ENCODE measurements around the gene ZNF280C. TPM values are rescaled to one million over a fixed set of nuclear protein-coding genes. Genes with fewer than 3 reads are reported as not detected.

Gene ZNF280C
- total RNA-seq, 1 experiment from 2014 or later, result 29.6 TPM

DNA sequence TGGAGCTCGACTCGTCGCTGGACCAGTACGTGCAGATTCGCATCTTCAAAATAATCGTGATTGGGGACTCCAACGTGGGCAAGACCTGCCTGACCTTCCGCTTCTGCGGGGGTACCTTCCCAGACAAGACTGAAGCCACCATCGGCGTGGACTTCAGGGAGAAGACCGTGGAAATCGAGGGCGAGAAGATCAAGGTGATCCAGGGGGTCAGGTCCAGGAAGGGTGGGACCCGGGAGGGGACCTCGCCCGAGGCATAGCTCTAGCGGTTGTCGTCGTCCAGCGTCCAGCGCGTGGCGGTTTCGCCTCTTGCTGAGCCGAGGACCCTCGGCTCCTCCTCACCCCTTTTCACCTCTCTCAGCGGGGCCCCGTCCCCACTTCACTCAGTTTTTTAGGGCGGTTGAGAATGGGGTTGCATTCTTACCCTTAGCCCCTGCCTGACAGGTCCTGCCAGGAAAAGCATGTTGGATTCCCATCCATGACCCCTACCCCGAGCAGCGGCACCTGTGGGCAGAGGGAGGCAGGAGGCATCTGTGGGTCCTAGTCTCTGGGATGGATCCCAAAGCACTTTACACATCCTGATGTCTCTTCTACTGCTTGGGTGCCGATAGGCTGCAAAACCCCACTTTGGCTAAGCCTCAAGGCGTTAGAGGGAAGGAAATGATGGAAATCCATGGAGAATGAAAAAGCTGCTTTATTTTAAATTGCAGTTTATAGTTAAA lies 96.4 kb downstream of the ZNF280C start:
- H3K4me3 ChIP-seq (ENCODE audit: low read length), result peak overlapping the region; percentile 72

DNA sequence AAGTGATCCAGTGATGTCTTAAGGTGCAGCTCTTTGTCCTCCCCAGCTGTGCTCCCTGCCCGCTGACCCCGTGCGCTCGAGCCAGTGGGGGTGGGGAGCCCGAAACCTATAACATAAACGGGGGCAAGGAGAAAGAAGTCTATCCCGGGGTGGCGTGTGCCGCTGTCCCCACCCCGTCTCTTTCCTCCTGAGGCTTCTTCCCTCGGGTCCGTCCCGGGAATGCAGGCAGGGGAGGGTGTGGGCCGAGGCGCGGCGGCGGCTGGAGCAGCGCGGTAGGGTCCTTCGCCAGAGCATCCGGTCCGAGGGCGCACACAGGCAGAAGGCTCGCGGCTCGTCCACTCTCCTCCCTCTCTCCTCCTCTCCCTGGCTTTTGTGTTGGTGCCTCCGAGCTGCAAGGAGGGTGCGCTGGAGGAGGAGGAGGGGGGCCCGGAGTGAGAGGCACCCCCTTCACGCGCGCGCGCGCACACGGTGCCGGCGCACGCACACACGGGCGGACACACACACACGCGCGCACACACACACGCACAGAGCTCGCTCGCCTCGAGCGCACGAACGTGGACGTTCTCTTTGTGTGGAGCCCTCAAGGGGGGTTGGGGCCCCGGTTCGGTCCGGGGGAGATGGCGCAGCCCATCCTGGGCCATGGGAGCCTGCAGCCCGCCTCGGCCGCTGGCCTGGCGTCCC lies 97.1 kb downstream of the ZNF280C start, which contains the start of gene RAB33A:
TSS of gene RAB33A (plus strand) at position 517 of the 681 bp plus-strand sequence. CDS start at position 618, 101 bp downstream.
- peak; percentile 65 for DNase-seq
- peak within 1 kb of the TSS; percentile 52 for H2AFZ ChIP-seq (ENCODE audit: low read length)
- no peaks in the 10 kb centered on the region for H3K27me3 ChIP-seq (ENCODE audit: low read length)
- H3K79me2 ChIP-seq (ENCODE audit: low read length), result peaks cover 23% of the 10 kb centered on the region; the same call in 1 of the 2 replicates
- H3K27ac ChIP-seq (ENCODE audit: low read length), result peak within 1 kb of the TSS; percentile 79
- no peaks in the 10 kb centered on the region for H4K20me1 ChIP-seq (ENCODE audit: insufficient read depth, low read depth, low read length)
- no peaks in the 10 kb centered on the region for H3K9me2 ChIP-seq (replicated peaks; ENCODE audit: insufficient read depth, low read length)
- H3K4me3 ChIP-seq (ENCODE audit: low read length), result peak within 1 kb of the TSS; percentile 72
- peak within 1 kb of the TSS; percentile 79 for H3K9ac ChIP-seq (ENCODE audit: low read length)
- H3K4me2 ChIP-seq (ENCODE audit: low read depth, low read length, poor library complexity, severe bottlenecking), result peak within 1 kb of the TSS; percentile 77
- H3K9me3 ChIP-seq (ENCODE audit: low read length), result no peaks in the 10 kb centered on the region
- no peaks in the 10 kb centered on the region for H3K36me3 ChIP-seq (ENCODE audit: insufficient read depth, low read length)
- peaks cover 49% of the 10 kb centered on the region for H3K4me1 ChIP-seq (ENCODE audit: low read length)

More for the DNA sequence above, 96.4 kb downstream of the ZNF280C start:
- Histone ChIP-seq H3K27me3 (ENCODE audit: low read length) (no peaks in the 10 kb centered on the region), H3K36me3 (ENCODE audit: insufficient read depth, low read length) (no peaks in the 10 kb centered on the region), H2AFZ (ENCODE audit: low read length) (peak overlapping the region; percentile 52), H3K9me3 (ENCODE audit: low read length) (no peaks in the 10 kb centered on the region), H3K27ac (ENCODE audit: low read length) (peak overlapping the region; percentile 79), H4K20me1 (ENCODE audit: insufficient read depth, low read depth, low read length) (no peaks in the 10 kb centered on the region), H3K4me2 (ENCODE audit: low read depth, low read length, poor library complexity, severe bottlenecking) (peak overlapping the region; percentile 77), H3K9me2 (replicated peaks; ENCODE audit: insufficient read depth, low read length) (no peaks in the 10 kb centered on the region), H3K4me1 (ENCODE audit: low read length) (peaks cover 52% of the 10 kb centered on the region), H3K79me2 (ENCODE audit: low read length) (peaks cover 18% of the 10 kb centered on the region; the same call in 1 of the 2 replicates), H3K9ac (ENCODE audit: low read length) (peak overlapping the region; percentile 79)
- no peak for DNase-seq

DNA sequence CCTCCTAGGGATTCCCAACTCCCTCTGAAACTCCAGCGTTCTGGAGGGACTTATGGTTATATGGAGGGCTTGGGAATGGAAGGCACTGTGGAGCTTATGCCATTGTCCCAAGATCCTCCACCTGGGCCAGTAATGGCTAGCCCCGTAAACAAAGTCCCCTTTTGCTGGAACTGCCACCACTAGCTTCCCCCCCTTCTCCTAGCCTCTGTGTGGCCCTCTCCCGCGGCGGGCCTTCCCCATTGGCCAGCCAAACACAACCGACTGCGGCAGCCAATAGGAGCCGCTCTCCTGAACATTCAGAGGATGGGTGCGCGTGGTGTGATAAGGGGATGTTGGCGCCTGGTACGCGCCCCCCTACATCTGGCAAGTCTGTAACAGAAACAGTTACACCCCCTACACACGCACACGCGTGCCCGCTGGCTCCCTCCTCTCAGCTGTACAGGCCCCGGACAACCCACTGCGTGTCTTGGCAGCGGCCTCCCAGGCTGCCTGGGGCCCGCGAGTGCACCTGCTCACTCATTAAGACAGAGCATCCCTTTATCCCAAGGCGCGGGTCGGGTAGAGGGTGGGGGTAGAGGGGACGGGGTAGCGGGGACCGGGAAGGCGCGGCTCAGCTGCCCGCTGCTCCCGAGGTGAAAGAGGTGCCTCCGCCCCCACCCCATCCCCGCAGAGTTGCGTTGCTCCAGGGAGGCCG lies 97.8 kb downstream of the ZNF280C start:
- H3K9me3 ChIP-seq (ENCODE audit: low read length), result no peaks in the 10 kb centered on the region
- no peak overlapping the region; the same call in 1 of the 2 replicates for H2AFZ ChIP-seq (ENCODE audit: low read length)
- H4K20me1 ChIP-seq (ENCODE audit: insufficient read depth, low read depth, low read length), result no peaks in the 10 kb centered on the region
- H3K4me1 ChIP-seq (ENCODE audit: low read length), result peaks cover 43% of the 10 kb centered on the region
- no peaks in the 10 kb centered on the region for H3K9me2 ChIP-seq (replicated peaks; ENCODE audit: insufficient read depth, low read length)
- peak; percentile 90 for DNase-seq
- peak overlapping the region; percentile 72 for H3K4me3 ChIP-seq (ENCODE audit: low read length)
- peaks cover 23% of the 10 kb centered on the region; the same call in 1 of the 2 replicates for H3K79me2 ChIP-seq (ENCODE audit: low read length)
- H3K27me3 ChIP-seq (ENCODE audit: low read length), result no peaks in the 10 kb centered on the region
- H3K27ac ChIP-seq (ENCODE audit: low read length), result peak overlapping the region; percentile 79
- peak overlapping the region; percentile 77 for H3K4me2 ChIP-seq (ENCODE audit: low read depth, low read length, poor library complexity, severe bottlenecking)
- no peaks in the 10 kb centered on the region for H3K36me3 ChIP-seq (ENCODE audit: insufficient read depth, low read length)
- H3K9ac ChIP-seq (ENCODE audit: low read length), result peak overlapping the region; percentile 79

DNA sequence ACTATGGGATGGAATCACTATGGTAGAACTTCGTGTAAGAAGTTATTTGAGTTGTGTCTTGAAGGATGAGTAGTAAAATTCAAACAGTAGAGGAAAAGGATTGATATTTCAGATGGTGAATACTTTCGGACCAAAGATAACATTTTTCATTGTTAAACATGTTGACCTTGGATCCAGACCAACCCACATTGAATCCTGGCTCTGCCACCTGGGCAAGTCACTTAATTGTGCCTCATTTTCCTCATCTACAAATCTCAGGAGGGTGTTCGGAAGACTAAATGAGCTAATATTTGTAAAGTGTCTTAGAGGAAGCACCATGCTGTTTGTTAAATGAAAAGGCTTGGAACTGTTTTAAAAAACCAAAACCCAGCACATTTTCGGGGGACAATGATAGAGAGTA lies 101.7 kb downstream of the ZNF280C start:
- Histone ChIP-seq H3K9ac (ENCODE audit: low read length) (peak overlapping the region; percentile 88), H3K4me1 (ENCODE audit: low read length) (peaks cover 28% of the 10 kb centered on the region), H2AFZ (ENCODE audit: low read length) (no peak overlapping the region), H3K27me3 (ENCODE audit: low read length) (no peaks in the 10 kb centered on the region), H3K79me2 (ENCODE audit: low read length) (peaks cover 39% of the 10 kb centered on the region), H3K9me2 (replicated peaks; ENCODE audit: insufficient read depth, low read length) (no peaks in the 10 kb centered on the region), H3K4me2 (ENCODE audit: low read depth, low read length, poor library complexity, severe bottlenecking) (peak overlapping the region; percentile 75), H3K4me3 (ENCODE audit: low read length) (peak overlapping the region; percentile 71), H3K36me3 (ENCODE audit: insufficient read depth, low read length) (no peaks in the 10 kb centered on the region), H4K20me1 (ENCODE audit: insufficient read depth, low read depth, low read length) (no peaks in the 10 kb centered on the region), H3K27ac (ENCODE audit: low read length) (peak overlapping the region; percentile 75), H3K9me3 (ENCODE audit: low read length) (no peaks in the 10 kb centered on the region)
- no peak for DNase-seq

DNA sequence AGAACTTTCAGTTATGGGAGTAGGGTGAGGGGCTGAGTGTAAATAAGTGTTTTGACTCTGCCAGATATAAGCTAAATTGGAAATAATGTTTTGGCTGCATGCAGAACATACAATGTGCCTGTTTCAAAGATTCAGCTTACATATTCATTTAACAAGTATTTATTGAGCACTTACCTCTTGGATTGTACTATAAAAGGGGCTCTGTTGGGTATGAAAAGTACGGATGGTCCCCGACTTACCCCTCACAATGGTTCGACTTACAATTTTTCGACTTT lies 102.3 kb downstream of the ZNF280C start:
- H2AFZ ChIP-seq (ENCODE audit: low read length), result no peak overlapping the region
- peak overlapping the region; percentile 71 for H3K4me3 ChIP-seq (ENCODE audit: low read length)
- H3K79me2 ChIP-seq (ENCODE audit: low read length), result peaks cover 44% of the 10 kb centered on the region
- no peaks in the 10 kb centered on the region for H3K27me3 ChIP-seq (ENCODE audit: low read length)
- H3K9ac ChIP-seq (ENCODE audit: low read length), result peak overlapping the region; percentile 88
- peak overlapping the region; percentile 75 for H3K27ac ChIP-seq (ENCODE audit: low read length)
- DNase-seq, result no peak
- H4K20me1 ChIP-seq (ENCODE audit: insufficient read depth, low read depth, low read length), result no peaks in the 10 kb centered on the region
- peaks cover 28% of the 10 kb centered on the region for H3K4me1 ChIP-seq (ENCODE audit: low read length)
- H3K9me3 ChIP-seq (ENCODE audit: low read length), result no peaks in the 10 kb centered on the region
- no peaks in the 10 kb centered on the region for H3K9me2 ChIP-seq (replicated peaks; ENCODE audit: insufficient read depth, low read length)
- no peaks in the 10 kb centered on the region for H3K36me3 ChIP-seq (ENCODE audit: insufficient read depth, low read length)
- peak overlapping the region; percentile 75 for H3K4me2 ChIP-seq (ENCODE audit: low read depth, low read length, poor library complexity, severe bottlenecking)

DNA sequence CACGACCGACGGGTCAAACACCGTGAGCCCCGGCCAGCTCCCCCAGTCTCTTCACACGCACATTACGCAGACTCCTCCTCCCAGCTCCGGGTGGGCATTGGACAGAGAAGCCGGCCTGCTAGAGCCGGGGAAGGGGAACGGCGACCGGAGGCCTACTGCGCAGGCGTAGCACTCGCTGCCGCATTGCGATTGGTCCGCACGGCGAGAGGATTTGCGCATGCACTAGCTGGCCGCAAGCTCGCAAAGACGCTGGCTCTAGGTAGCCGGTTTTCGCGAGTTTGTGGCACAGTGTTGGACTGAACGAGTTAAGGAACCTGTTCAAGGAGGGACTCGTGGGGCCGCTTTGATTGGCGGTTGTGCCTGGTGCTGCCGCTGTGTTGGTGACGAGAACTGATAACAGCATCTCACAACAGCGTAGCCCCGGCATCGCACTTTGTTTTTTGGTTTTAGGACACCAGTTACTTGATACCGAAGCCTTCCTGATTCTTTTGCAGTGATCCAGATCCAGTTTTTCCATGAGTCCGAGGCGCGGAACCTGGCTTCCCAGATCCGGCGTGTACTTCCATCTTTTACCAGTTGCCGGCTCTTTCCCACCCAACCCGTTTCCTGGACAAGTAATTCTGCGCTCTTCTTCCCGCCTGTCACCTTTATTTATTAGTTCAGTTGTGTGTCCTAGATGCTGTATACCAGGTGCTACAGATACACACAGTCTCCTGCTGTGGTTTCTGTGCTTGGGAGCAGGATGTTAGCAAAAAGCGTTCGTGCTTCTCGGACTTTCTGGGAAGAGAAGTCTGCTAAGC lies 102.8 kb downstream of the ZNF280C start, which contains the start of gene AIFM1:
TSS of gene AIFM1 (minus strand) at position 139 of the 800 bp plus-strand sequence. CDS start 185 bp downstream, outside the sequence.
- H3K27ac ChIP-seq (ENCODE audit: low read length), result peak within 1 kb of the TSS; percentile 75
- H2AFZ ChIP-seq (ENCODE audit: low read length), result peak within 1 kb of the TSS; percentile 36; the same call in 1 of the 2 replicates

DNA sequence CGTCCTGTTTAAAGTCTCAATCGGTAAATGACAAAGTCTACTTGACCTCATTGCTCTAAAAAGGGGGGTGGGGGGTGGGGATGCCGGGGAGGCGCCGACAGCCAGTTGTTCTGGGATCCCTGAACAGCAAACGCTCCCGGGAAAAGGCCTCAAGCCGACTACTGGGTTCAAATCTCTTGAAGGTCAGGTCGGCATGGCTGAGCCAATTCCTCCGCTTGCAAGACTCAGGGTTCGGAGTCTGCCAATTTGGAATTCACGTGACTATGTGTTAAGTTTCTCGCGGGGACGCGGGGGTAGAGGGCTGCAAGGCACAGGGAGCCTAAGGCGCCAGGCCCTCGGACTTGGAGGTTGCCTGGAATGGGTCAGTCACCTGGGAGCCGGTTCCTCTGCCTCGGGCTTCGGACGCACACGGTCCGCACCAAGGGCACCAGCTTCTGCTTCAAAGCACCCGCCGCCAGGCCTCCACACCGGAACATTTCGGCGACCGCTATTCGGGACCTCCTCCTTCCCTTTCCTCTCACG lies 103.5 kb downstream of the ZNF280C start:
- H2AFZ ChIP-seq (ENCODE audit: low read length), result peak overlapping the region; percentile 36; the same call in 1 of the 2 replicates
- no peaks in the 10 kb centered on the region for H3K36me3 ChIP-seq (ENCODE audit: insufficient read depth, low read length)
- no peaks in the 10 kb centered on the region for H3K27me3 ChIP-seq (ENCODE audit: low read length)
- no peak for DNase-seq
- H3K9ac ChIP-seq (ENCODE audit: low read length), result peak overlapping the region; percentile 88
- H3K4me2 ChIP-seq (ENCODE audit: low read depth, low read length, poor library complexity, severe bottlenecking), result peak overlapping the region; percentile 75
- H4K20me1 ChIP-seq (ENCODE audit: insufficient read depth, low read depth, low read length), result no peaks in the 10 kb centered on the region
- H3K79me2 ChIP-seq (ENCODE audit: low read length), result peaks cover 52% of the 10 kb centered on the region
- H3K9me3 ChIP-seq (ENCODE audit: low read length), result no peaks in the 10 kb centered on the region
- H3K27ac ChIP-seq (ENCODE audit: low read length), result peak overlapping the region; percentile 57; the same call in 1 of the 2 replicates
- peaks cover 23% of the 10 kb centered on the region for H3K4me1 ChIP-seq (ENCODE audit: low read length)
- H3K9me2 ChIP-seq (replicated peaks; ENCODE audit: insufficient read depth, low read length), result no peaks in the 10 kb centered on the region
- peak overlapping the region; percentile 71 for H3K4me3 ChIP-seq (ENCODE audit: low read length)

More for the DNA sequence above, 102.8 kb downstream of the ZNF280C start, which contains the start of gene AIFM1:
- no peaks in the 10 kb centered on the region for H3K36me3 ChIP-seq (ENCODE audit: insufficient read depth, low read length)
- DNase-seq, result peak; percentile 95
- no peaks in the 10 kb centered on the region for H3K9me3 ChIP-seq (ENCODE audit: low read length)
- H3K27me3 ChIP-seq (ENCODE audit: low read length), result no peaks in the 10 kb centered on the region
- peak within 1 kb of the TSS; percentile 88 for H3K9ac ChIP-seq (ENCODE audit: low read length)
- H3K4me2 ChIP-seq (ENCODE audit: low read depth, low read length, poor library complexity, severe bottlenecking), result peak within 1 kb of the TSS; percentile 75
- H3K4me1 ChIP-seq (ENCODE audit: low read length), result peaks cover 28% of the 10 kb centered on the region
- no peaks in the 10 kb centered on the region for H3K9me2 ChIP-seq (replicated peaks; ENCODE audit: insufficient read depth, low read length)
- no peaks in the 10 kb centered on the region for H4K20me1 ChIP-seq (ENCODE audit: insufficient read depth, low read depth, low read length)
- peak within 1 kb of the TSS; percentile 71 for H3K4me3 ChIP-seq (ENCODE audit: low read length)
- peaks cover 47% of the 10 kb centered on the region for H3K79me2 ChIP-seq (ENCODE audit: low read length)
